ENCODE measurements around the gene CNTN2. TPM values are rescaled to one million over a fixed set of nuclear protein-coding genes. Genes with fewer than 3 reads are reported as not detected.

CNTN2 gene
- total and polyA plus RNA-seq, 2 of the 4 experiments (the other 2 are of a cell fraction), result not detected

GRCh38 chr1:205048382-205048781, 5.4 kb downstream of the CNTN2 start:
- no peak overlapping the region for H2BK15ac ChIP-seq (ENCODE audit: low read depth, low read length)
- no peak overlapping the region for H3K9ac ChIP-seq (ENCODE audit: low read depth, low read length)
- no peak overlapping the region for H4K5ac ChIP-seq (ENCODE audit: low read depth, low read length)
- H3K4ac ChIP-seq (ENCODE audit: low read depth, low read length), result no peak overlapping the region
- H3K14ac ChIP-seq (replicated peaks; ENCODE audit: low read depth, low read length), result no peak overlapping the region
- intact Hi-C loops (cut with micrococcal nuclease), result no loop called here
- no peak overlapping the region for H3K18ac ChIP-seq (ENCODE audit: low read depth, low read length)
- H2BK120ac ChIP-seq (ENCODE audit: low read depth, low read length), result no peak overlapping the region
- H3K4me2 ChIP-seq (ENCODE audit: low read depth, low read length), result no peak overlapping the region
- H2AFZ ChIP-seq (replicated peaks; ENCODE audit: low read length, poor library complexity), result no peak overlapping the region
- no peak overlapping the region for H3K56ac ChIP-seq (ENCODE audit: extremely low read depth, insufficient read depth, low read length)
- no peaks in the 10 kb centered on the region for H3K9me1 ChIP-seq (ENCODE audit: insufficient read depth, low read length)
- H3K36me3 ChIP-seq (ENCODE audit: control insufficient read depth, insufficient read depth, low read length), result no peaks in the 10 kb centered on the region
- no peak overlapping the region for H2AK9ac ChIP-seq (replicated peaks; ENCODE audit: low read depth, low read length, poor library complexity)
- H2BK5ac ChIP-seq (ENCODE audit: low read depth, low read length, poor library complexity, severe bottlenecking), result no peak overlapping the region
- no peak overlapping the region for H3K4me3 ChIP-seq (ENCODE audit: insufficient read depth, low read depth, low read length)
- in situ Hi-C loops (cut with MboI; ENCODE audit: low sequenced_read_pairs), result no loop called here
- no TSS peak for BruUV-seq (replicated peaks)
- H4K8ac ChIP-seq (ENCODE audit: low read depth in 2 of 2, low read length in 2 of 2), result no peak overlapping the region
- peaks cover 76% of the 10 kb centered on the region for H3K27me3 ChIP-seq (ENCODE audit: control insufficient read depth, insufficient read depth, low read length)
- no peaks in the 10 kb centered on the region for H3K4me1 ChIP-seq (ENCODE audit: control insufficient read depth, insufficient read depth, low read length)
- H2BK20ac ChIP-seq (ENCODE audit: low read depth, low read length), result no peak overlapping the region
- no peak overlapping the region for H3K23ac ChIP-seq (ENCODE audit: low read depth, low read length)
- H2AK5ac ChIP-seq (ENCODE audit: low read depth, low read length), result no peak overlapping the region
- no peak overlapping the region for H3K27ac ChIP-seq (ENCODE audit: insufficient read depth, low read length)
- H3K9me3 ChIP-seq (ENCODE audit: control insufficient read depth, insufficient read depth, low read length), result no peaks in the 10 kb centered on the region
- CTCF ChIA-PET, result interaction anchor here (2.1 kb wide), 1 partner anchor 13 kb away, joined by 10 read pairs; no protein-coding TSS in a partner anchor
- POLR2A ChIA-PET (ENCODE audit: unreplicated experiment), result no interaction called here
- dilution Hi-C loops (cut with HindIII; ENCODE audit: low sequenced_read_pairs, unreplicated experiment), result no loop called here
- H3K79me1 ChIP-seq (ENCODE audit: low read depth in 1 of 2, low read length in 2 of 2), result no peaks in the 10 kb centered on the region
- DNase-seq (no peak), ATAC-seq (ENCODE audit: low read depth) (no peak)
- no peaks in the 10 kb centered on the region for H4K20me1 ChIP-seq (ENCODE audit: insufficient read depth, low read length)
- WGBS, 2 experiments (ENCODE audit: extremely low coverage in 2 of 2, insufficient read length in 1 of 2), result no CpG with 5 or more reads among the region's 9 CpGs
- TF ChIP-seq, protein P1, sequence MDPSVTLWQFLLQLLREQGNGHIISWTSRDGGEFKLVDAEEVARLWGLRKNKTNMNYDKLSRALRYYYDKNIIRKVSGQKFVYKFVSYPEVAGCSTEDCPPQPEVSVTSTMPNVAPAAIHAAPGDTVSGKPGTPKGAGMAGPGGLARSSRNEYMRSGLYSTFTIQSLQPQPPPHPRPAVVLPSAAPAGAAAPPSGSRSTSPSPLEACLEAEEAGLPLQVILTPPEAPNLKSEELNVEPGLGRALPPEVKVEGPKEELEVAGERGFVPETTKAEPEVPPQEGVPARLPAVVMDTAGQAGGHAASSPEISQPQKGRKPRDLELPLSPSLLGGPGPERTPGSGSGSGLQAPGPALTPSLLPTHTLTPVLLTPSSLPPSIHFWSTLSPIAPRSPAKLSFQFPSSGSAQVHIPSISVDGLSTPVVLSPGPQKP (IDR thresholded peaks at IDR 0.05; ENCODE audit: borderline replicate concordance, low read depth, low read length), result no peak
- TF ChIP-seq MAZ (IDR thresholded peaks at IDR 0.05; ENCODE audit: borderline replicate concordance, low read depth, low read length) (no peak), RCOR1 (IDR thresholded peaks at IDR 0.05; ENCODE audit: insufficient replicate concordance, low read length) (no peak), RFX5 (IDR thresholded peaks at IDR 0.05; ENCODE audit: low read depth, low read length) (no peak), MAFK (IDR thresholded peaks at IDR 0.05; ENCODE audit: low read depth, low read length) (no peak)
- H4K91ac ChIP-seq (ENCODE audit: insufficient read depth, low read depth, low read length), result no peak overlapping the region
